ENCODE results near the gene ATOSB. TPM values are rescaled to one million over a fixed set of nuclear protein-coding genes. Genes with fewer than 3 reads are reported as not detected.

Gene ATOSB
- total RNA-seq, 2 donors from 2014 or later = 8.3 to 11.3 TPM

GRCh38 chr9:35140093-35140492, 24.4 kb upstream of the ATOSB start:
- ATAC-seq (replicated peaks in 1 of 2) (no peak), DNase-seq (no peak)
- H3K27me3 Mint-ChIP-seq (ENCODE audit: low read depth) = no peaks in the 10 kb centered on the region
- H3K4me3 Mint-ChIP-seq = no peak overlapping the region
- H3K36me3 Mint-ChIP-seq (ENCODE audit: insufficient read depth in 2 of 2) = peaks cover 1 to 11% of the 10 kb centered on the region in 2 donors
- peaks cover 2 to 4% of the 10 kb centered on the region in 2 donors for H3K9me3 Mint-ChIP-seq
- H3K27ac Mint-ChIP-seq = no peak overlapping the region
- H3K4me1 Mint-ChIP-seq (ENCODE audit: low read depth) = no peaks in the 10 kb centered on the region

GRCh38 chr9:35136866-35137265, 21.2 kb upstream of the ATOSB start:
- Mint-ChIP-seq H3K27me3 (ENCODE audit: low read depth) (peaks cover 5% of the 10 kb centered on the region), H3K4me1 (ENCODE audit: low read depth) (no peaks in the 10 kb centered on the region)
- ATAC-seq (replicated peaks in 1 of 2) = no peak

GRCh38 chr9:35135988-35136387, 20.3 kb upstream of the ATOSB start:
- DNase-seq (no peak), ATAC-seq (replicated peaks in 1 of 2) (no peak)
- Mint-ChIP-seq H3K36me3 (ENCODE audit: insufficient read depth in 2 of 2) (peaks cover 0 to 3% of the 10 kb centered on the region in 2 donors), H3K9me3 (peaks cover 0 to 2% of the 10 kb centered on the region in 2 donors), H3K27me3 (ENCODE audit: low read depth) (peaks cover 5% of the 10 kb centered on the region), H3K4me3 (no peak overlapping the region), H3K27ac (no peak overlapping the region), H3K4me1 (ENCODE audit: low read depth) (no peaks in the 10 kb centered on the region)

More at GRCh38 chr9:35136866-35137265, 21.2 kb upstream of the ATOSB start:
- no peak for DNase-seq
- no peak overlapping the region for H3K27ac Mint-ChIP-seq
- H3K4me3 Mint-ChIP-seq = no peak overlapping the region
- H3K9me3 Mint-ChIP-seq = peaks cover 0 to 2% of the 10 kb centered on the region in 2 donors
- H3K36me3 Mint-ChIP-seq (ENCODE audit: insufficient read depth in 2 of 2) = peaks cover 0 to 4% of the 10 kb centered on the region in 2 donors

DNA sequence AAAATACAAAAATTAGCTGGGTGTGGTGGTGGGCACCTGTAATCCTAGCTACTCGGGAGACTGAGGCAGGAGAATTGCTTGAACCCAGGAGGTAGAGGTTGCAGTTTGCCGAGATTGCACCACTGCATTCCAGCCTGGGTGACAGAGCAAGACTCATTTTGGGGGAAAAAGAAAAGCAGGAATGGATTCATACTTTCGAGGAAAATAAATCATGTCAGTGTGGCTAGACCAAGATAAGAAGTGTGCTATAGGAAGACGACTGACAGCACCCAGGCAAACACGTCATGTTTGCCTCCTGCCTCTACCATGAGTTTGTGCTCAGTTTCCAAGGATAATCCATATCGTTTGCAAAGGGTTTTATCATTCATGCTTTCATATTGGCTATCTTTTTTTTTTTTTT, 19.3 kb upstream of the ATOSB start:
- no peaks in the 10 kb centered on the region for H3K9me3 Mint-ChIP-seq
- H3K4me3 Mint-ChIP-seq = no peak overlapping the region
- ATAC-seq (replicated peaks in 1 of 2) (no peak), DNase-seq (no peak)
- peaks cover 0 to 2% of the 10 kb centered on the region in 2 donors for H3K36me3 Mint-ChIP-seq (ENCODE audit: insufficient read depth in 2 of 2)
- H3K27ac Mint-ChIP-seq = no peak overlapping the region
- H3K27me3 Mint-ChIP-seq (ENCODE audit: low read depth) = peaks cover 5% of the 10 kb centered on the region
- no peaks in the 10 kb centered on the region for H3K4me1 Mint-ChIP-seq (ENCODE audit: low read depth)

GRCh38 chr9:35116898-35117551, 1.4 kb upstream of the ATOSB start:
- no peak overlapping the region for H3K27ac Mint-ChIP-seq
- H3K9me3 Mint-ChIP-seq = no peaks in the 10 kb centered on the region
- H3K4me1 Mint-ChIP-seq (ENCODE audit: low read depth) = peaks cover 48% of the 10 kb centered on the region
- ATAC-seq (replicated peaks in 1 of 2) (peak; percentile 71 to 77), DNase-seq (peak; percentile 86 to 91)
- peak overlapping the region; percentile 80 to 97 for H3K4me3 Mint-ChIP-seq
- no peaks in the 10 kb centered on the region for H3K36me3 Mint-ChIP-seq (ENCODE audit: insufficient read depth in 2 of 2)
- peaks cover 7% of the 10 kb centered on the region for H3K27me3 Mint-ChIP-seq (ENCODE audit: low read depth)

- Mint-ChIP-seq H3K4me1 (ENCODE audit: low read depth) (peaks cover 53% of the 10 kb centered on the region), H3K36me3 (ENCODE audit: insufficient read depth in 2 of 2) (no peaks in the 10 kb centered on the region), H3K27me3 (ENCODE audit: low read depth) (peaks cover 7% of the 10 kb centered on the region), H3K27ac (no peak overlapping the region), H3K9me3 (no peaks in the 10 kb centered on the region), H3K4me3 (peak overlapping the region; percentile 80 to 97)
- peak; percentile 6 to 12 for ATAC-seq (replicated peaks in 1 of 2)
- no peak for DNase-seq
Measured at GRCh38 chr9:35116539-35116897, 856 bp upstream of the ATOSB start.

DNA sequence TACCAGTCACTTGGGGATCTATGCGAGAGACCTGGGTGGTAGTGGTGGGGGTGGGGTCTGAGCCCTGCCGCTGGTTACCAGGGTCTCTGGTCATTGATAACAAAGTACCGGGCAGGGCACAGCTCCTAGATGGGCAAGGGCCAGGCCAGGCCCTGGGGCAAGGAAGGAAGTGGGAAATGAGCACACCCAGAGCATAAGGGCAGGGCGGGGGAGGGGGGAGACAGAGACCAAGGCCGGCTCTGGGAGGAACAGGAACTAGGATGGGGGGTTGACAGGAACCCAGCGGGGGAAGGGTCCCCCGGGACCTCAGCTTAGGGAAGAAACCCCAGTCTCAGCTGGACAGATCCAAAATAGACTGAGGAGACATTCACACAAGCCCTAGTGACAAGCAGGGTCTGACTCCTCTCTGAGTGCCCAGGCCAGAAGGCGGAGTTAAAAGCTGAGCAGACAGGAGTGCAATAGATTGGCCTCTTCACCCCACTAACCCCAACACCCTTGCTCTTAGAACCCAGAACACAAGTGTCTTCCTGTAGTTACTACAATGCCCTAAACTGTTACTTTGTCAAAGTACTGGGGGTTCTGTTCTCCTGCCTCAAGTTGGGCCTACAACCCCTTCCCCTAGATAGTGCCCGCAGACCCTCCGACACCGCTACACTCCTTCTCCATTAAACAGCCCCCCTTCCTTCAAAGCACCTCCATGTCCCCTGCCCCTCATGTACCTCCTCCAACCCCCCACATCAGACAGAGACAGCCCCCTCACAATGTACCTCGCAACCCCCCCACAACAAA, 628 bp downstream of the ATOSB start:
- no peaks in the 10 kb centered on the region for H3K36me3 Mint-ChIP-seq (ENCODE audit: insufficient read depth in 2 of 2)
- H3K4me3 Mint-ChIP-seq = peak overlapping the region; percentile 80 to 97
- ATAC-seq (replicated peaks in 1 of 2) = no peak
- peaks cover 65% of the 10 kb centered on the region for H3K4me1 Mint-ChIP-seq (ENCODE audit: low read depth)
- H3K27me3 Mint-ChIP-seq (ENCODE audit: low read depth) = no peaks in the 10 kb centered on the region
- no peaks in the 10 kb centered on the region for H3K9me3 Mint-ChIP-seq
- DNase-seq = peak; percentile 50 to 59
- H3K27ac Mint-ChIP-seq = peak overlapping the region; percentile 33

GRCh38 chr9:35114113-35114839, 1.4 kb downstream of the ATOSB start:
- H3K9me3 Mint-ChIP-seq = no peaks in the 10 kb centered on the region
- peak overlapping the region; percentile 80 to 97 for H3K4me3 Mint-ChIP-seq
- peak overlapping the region; percentile 88 for H3K27ac Mint-ChIP-seq
- DNase-seq (peak; percentile 71 to 72), ATAC-seq (replicated peaks in 1 of 2) (peak; percentile 2 to 12)
- no peaks in the 10 kb centered on the region for H3K27me3 Mint-ChIP-seq (ENCODE audit: low read depth)
- H3K36me3 Mint-ChIP-seq (ENCODE audit: insufficient read depth in 2 of 2) = no peaks in the 10 kb centered on the region
- peaks cover 67% of the 10 kb centered on the region for H3K4me1 Mint-ChIP-seq (ENCODE audit: low read depth)

- peak overlapping the region; percentile 81 for H3K27ac Mint-ChIP-seq
- no peak for ATAC-seq (replicated peaks in 1 of 2)
- peak; percentile 15 to 33 for DNase-seq
- H3K36me3 Mint-ChIP-seq (ENCODE audit: insufficient read depth in 2 of 2) = no peaks in the 10 kb centered on the region
- peak overlapping the region; percentile 73 to 83 for H3K4me3 Mint-ChIP-seq
- no peaks in the 10 kb centered on the region for H3K27me3 Mint-ChIP-seq (ENCODE audit: low read depth)
- peaks cover 67% of the 10 kb centered on the region for H3K4me1 Mint-ChIP-seq (ENCODE audit: low read depth)
- H3K9me3 Mint-ChIP-seq = no peaks in the 10 kb centered on the region
Measured at GRCh38 chr9:35112257-35113020, 3.2 kb downstream of the ATOSB start.

DNA sequence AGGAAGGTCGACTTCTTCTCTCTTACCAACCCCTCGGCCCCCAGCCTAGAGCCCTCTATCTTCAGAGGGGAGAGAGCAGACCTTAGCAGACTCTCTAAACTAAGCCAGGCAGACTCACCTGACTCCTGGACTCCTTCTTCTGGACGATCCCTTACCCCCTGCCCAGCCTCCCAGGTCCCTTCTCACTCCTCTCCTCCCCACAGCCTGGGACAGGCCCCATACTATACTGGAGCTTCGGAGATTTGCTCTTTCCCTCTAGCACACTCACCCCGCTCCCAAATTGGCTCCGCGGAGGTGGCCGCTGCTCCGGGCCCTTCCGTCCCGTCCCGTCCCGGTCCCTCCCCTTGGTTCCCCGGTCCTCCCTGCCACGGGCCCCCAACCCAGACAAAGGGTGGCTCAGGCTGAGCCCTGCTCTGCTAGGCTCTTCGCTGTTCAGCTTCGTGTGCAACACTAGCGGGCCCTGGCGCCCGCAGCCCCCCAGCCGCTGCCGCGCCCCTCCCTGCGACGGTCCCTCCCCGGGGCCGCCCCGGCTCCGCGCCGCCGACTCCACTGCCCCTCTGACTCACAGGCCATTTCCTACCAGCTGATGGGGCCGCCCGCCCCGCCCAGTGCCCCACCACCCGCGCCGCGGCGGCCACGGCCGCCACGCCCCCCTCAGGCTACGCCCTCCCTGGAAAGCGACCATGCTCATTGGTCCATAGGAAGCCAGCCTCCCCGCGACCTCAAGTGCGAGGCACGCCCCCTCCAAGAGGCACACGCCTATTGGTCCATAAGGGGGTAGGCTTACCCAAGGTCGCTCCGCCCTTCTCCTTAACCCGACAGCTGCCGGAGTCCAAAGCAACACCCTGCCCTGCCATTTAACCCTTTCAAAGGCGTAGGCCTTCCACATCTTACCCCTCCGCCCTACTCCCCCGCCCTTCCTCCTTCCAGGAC, 4.4 kb downstream of the ATOSB start:
- Mint-ChIP-seq H3K27ac (peak overlapping the region; percentile 81), H3K4me1 (ENCODE audit: low read depth) (peaks cover 56% of the 10 kb centered on the region)
- peak; percentile 82 to 84 for ATAC-seq (replicated peaks in 1 of 2)

GRCh38 chr9:35110327-35110761, 5.3 kb downstream of the ATOSB start:
- H3K4me3 Mint-ChIP-seq = peak overlapping the region; percentile 73 to 83
- H3K4me1 Mint-ChIP-seq (ENCODE audit: low read depth) = peaks cover 47% of the 10 kb centered on the region
- no peak for ATAC-seq (replicated peaks in 1 of 2)
- no peaks in the 10 kb centered on the region for H3K9me3 Mint-ChIP-seq
- H3K27ac Mint-ChIP-seq = no peak overlapping the region
- H3K27me3 Mint-ChIP-seq (ENCODE audit: low read depth) = no peaks in the 10 kb centered on the region
- DNase-seq = no peak
- H3K36me3 Mint-ChIP-seq (ENCODE audit: insufficient read depth in 2 of 2) = peaks cover 0 to 1% of the 10 kb centered on the region in 2 donors

More for the DNA sequence above, 4.4 kb downstream of the ATOSB start:
- H3K27me3 Mint-ChIP-seq (ENCODE audit: low read depth) = no peaks in the 10 kb centered on the region
- no peaks in the 10 kb centered on the region for H3K9me3 Mint-ChIP-seq
- H3K36me3 Mint-ChIP-seq (ENCODE audit: insufficient read depth in 2 of 2) = no peaks in the 10 kb centered on the region
- peak; percentile 95 to 98 for DNase-seq
- H3K4me3 Mint-ChIP-seq = peak overlapping the region; percentile 73 to 83
